GM19395 (cell line): ENCODE data around the gene CHST7.
"Not testable (repeated sequence)": the region's sequence is repeated elsewhere in the genome, so short reads cannot be mapped to it uniquely, and the experiment has no call there.

Experiments
- ATAC-seq: cut with Tn5 transposase; IDR thresholded peaks from one replicate; pipeline ENCODE4 v1.9.1; 2021; ENCODE audit warnings: mild to moderate bottlenecking, moderate library complexity; ENCODE audit not compliant: unreplicated experiment

The CHST7 gene

DNA sequence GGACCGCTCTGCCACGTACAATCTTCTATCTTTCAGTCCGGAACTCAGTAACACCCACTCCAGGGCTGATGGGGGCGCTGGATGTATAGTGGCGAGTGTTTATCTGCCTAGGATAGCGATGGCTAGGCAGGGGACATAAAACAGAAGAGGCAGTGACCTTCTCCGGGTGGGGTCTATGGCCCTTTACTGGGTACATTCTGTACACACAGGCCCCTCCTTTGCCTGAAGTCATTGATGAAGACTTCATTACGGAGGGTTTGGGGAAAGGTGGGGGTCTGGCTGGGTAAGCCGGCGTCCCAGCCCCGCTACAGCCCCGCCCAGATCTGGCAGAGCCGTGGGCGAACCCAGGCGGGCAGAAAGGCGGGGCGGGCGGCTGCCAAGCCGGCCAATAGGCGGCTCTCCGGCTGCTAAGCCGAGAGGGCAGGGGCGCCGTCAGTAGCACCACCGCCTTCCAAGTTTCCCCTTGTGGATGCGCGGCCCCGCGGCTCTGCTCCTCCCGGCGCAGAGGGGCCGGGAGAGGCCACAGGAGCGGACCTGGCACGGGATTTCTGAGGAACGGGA, at the start of gene CHST7:
Gene CHST7, plus strand, starts transcription at position 435 of the 561 bp plus-strand sequence. CDS start 167 bp downstream, outside the sequence.
- peak; percentile 39 for ATAC-seq

DNA sequence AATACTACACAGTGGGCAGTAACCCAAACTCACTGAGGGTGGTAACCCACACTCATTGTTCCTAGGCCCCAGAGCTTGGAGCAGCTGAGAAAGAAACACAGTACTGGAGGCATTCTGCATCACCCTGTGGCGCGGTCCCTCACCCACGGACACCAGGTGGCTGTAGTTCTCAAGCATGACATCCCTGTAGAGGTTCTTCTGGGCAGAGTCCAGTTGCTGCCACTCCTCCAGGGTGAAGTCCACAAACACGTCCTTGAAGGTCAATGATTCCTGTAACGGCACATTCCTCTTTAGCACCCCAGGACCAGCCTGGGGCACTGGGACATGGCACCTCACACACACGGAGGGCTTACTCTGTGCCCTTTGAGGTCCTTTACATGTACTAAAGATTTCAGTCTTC, 44.9 kb upstream of the CHST7 start:
- ATAC-seq = not testable (repeated sequence)

DNA sequence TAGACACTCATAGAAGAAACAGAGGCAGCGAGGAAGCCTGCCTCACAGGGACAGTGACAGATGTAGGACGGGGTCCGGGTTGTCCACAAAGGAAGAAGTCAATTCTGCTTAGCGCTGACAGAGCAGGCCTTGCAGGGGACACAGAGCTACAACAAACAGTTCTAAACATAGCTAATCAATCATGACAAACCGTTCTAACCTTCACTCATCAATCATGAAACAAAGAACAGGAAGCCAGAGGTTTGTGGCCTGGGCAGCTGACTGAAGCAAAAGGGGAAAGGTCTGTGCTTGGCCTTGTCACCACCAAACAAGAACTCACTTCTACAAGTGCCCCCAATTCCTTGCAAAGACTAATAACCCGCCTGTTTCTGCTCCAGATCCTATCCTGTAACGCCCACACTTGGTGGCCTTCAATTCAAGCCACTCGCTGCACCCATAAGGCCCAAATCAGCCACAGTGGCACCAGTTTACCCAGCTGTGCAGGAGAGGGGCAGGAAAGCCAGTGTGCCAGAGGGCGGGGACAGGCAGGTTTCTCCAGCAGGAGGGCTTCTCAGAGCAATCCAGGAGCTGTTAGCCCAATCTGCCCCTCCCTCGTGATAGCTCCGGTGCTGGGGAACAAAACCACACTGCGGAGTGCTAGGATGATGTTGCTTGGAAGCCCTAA, 43.7 kb upstream of the CHST7 start:
- ATAC-seq = not testable (repeated sequence)

DNA sequence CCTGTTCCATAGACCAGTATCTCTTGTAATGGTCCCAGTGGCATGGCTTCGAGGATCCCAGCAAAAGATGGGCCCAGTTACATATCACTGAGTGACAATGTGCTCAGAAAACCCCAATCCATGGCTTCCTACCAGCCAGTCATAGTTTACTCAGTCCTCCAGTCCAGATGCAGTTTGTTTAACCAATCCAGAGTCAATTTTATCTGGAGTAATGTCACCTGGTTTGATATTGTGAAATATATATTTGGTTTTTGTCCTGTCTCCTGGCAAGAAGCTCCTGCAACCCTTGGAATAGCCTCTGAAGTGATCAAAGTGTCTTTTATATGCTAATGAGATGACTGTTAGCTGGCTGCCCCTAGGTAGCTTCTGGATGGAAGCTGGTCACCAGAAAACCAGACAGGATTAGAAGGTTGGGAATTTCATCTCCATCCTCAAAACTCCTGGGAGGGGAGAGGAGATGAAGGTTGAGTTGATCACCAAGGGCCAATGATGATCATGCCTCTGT, 43.1 kb upstream of the CHST7 start:
- ATAC-seq = not testable (repeated sequence)

DNA sequence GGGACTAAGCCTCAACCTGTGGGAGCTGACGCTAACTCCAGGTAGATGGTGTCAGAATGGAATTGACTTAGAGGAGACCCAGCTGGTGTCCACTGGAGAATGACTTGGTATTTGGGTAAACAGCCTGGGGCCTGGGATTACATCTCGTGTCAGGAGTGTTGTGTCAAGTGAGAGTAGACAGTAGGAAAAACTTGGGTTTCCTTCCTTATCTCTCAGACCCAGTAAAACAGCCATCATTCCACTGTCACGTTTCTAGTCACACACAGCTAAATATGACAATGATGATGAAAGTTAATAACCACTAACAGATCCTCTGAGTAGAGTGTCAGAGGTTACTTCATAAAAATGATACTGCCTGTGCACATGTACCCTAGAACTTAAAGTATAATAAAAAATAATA, 42.1 kb upstream of the CHST7 start:
- ATAC-seq = no peak

DNA sequence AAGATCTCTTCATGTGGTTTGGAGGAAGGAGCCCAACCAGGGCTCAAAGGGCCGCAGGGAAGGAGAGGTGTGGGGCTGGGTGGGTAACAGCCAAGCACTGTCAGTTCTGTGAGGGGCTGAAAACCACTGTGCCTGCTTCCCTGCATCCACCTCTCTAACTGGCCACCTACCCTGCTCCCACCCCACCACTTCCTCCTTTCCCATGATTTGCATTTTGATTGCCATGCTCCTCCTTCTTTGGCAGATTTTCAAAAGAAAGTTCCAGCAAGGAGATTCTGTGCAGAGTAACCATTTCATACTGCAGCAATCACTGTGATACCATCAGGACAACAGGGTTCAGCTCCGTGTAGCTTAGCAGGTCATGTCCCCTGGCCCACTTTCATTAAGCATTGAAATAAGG, 30.1 kb upstream of the CHST7 start:
- no peak for ATAC-seq

DNA sequence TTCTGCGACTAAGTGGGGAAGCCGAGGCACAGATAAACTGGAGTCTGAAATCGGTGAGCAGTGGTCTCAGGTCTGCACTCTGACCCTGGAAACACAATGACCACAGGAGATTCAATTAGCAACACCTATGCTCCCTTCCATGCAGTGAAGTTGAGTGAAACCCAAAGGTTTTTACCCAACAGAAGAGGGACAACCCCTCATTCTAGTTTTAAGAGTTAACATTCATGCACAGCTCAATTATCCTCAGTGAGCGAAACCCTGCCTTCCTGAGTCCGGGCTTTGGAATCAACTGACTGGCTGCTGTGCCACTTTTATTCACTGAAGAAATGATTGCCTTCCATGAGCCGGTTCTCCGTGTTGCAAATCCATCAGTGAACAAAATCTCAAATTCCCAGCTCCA, 29.0 kb upstream of the CHST7 start:
- not testable (repeated sequence) for ATAC-seq

GRCh38 chrX:46545111-46546005, 28.2 kb upstream of the CHST7 start, which contains the start of gene ZNF674:
Gene ZNF674, minus strand, starts transcription at chrX:46545421. Its CDS starts 3,334 bp downstream, at chrX:46542087.
- ATAC-seq = peak; percentile 92

DNA sequence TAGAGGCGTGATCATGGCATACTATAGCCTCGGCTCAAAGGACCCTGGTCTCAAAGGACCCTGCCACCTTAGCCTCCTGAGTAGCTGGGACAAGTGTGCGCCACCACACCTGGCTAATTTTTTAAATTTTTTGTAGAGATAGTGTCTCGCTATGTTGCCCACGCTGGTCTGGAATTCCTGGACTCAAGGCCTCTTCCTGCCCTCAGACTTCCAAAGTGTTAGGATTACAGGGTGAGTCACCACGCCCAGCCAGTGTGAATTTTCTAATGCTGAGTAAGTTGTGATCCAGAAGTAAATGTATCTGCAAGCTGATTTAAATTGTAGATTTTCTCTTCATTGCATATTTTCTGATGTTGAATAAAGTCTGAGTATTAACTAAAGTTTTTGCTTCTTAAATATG, 25.7 kb upstream of the CHST7 start:
- ATAC-seq = no peak

GRCh38 chrX:46549914-46550313, 23.7 kb upstream of the CHST7 start:
- no peak for ATAC-seq

DNA sequence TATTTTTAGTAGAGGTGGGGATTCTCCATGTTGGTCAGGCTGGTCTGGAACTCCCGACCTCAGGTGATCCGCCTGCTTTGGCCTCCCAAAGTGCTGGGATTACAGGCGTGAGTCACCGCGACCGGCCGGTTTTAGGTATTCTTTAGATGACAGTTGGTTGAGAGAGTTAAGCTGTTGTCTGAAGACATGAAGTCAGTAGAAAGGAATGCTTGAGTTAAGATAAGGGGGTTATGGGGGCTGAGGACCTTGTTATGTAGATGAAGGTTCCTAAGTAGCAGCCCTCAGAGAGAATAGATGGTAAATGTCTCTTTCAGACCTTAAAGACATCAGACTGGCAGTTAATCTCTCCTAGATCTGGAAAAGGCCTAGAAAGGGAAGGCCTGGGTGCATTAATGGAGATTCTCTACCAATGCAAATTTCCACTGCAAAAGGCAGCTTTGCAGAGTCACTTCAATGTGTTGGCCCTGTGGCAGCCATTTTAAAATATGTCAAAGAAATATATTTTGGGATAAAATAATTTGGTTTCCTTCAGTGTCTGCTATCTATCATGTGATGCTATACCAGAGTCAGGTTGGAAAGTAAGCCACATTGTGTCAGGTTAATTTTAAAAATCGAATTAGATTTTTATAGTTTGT, 22.0 kb upstream of the CHST7 start:
- no peak for ATAC-seq

DNA sequence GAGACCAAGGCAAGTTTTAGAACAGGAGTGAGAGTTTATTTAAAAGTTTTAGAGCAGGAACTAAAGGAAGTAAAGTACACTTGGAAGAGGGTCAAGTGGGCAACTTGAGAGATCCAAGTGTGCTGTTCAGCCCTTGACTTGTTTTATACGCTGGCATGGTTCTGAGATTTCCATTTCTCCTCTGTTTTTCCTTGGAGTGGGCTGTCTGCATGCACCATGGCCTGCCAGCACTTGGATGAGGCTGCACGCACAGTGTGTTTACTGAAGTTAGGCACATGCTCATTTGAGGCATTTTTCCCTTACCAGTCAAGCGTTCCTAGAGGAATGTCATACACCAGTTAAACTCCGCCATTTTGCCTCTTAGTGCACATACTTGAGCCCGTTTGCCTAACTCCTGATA, 19.6 kb upstream of the CHST7 start:
- no peak for ATAC-seq

DNA sequence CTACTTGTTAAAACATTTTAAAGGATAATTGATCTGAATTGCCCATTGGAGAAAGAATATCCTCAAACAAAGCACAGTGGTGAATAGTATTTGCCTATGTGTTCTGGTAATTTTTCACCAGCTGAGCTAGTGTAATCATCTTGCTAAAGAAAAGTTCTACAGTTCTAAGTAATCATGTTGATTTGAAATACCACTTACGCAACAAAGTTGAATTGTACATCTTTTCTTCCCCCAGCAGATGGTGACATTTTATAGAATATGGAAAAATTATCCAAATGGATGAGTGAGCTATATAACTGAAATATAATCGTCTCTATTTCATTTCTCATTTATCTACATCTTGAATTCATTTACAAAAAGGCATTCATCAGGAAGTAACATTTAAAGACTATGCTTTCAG, 18.6 kb upstream of the CHST7 start:
- no peak for ATAC-seq

- no peak for ATAC-seq
These were observed 14.5 kb upstream of the CHST7 start for GRCh38 chrX:46559062-46559461.

- ATAC-seq = peak; percentile 99
These were observed 11.5 kb upstream of the CHST7 start for GRCh38 chrX:46561824-46562657.

DNA sequence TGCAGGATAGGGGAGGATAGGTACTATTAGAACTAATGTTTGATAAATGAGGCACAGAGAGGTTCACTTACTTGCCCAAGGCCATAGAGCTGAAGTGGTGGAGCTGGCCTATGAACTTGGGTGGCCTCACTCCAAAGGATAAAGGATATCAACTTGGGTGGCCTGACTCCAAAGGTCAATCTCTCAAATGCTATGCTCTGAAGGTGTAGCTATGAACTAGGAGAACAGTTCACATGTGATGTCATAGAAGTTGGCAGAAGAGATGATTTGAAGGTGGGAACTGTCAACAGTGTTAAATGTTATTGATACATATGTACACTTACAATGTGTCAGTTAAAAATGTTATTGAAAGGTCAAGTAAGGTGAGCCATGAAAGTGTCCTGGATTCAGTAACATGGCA, 6.2 kb upstream of the CHST7 start:
- ATAC-seq = no peak

- ATAC-seq = no peak
These were observed 3.9 kb upstream of the CHST7 start for GRCh38 chrX:46569621-46570020.

- ATAC-seq = no peak
These were observed 1.9 kb upstream of the CHST7 start for GRCh38 chrX:46571423-46572339.

DNA sequence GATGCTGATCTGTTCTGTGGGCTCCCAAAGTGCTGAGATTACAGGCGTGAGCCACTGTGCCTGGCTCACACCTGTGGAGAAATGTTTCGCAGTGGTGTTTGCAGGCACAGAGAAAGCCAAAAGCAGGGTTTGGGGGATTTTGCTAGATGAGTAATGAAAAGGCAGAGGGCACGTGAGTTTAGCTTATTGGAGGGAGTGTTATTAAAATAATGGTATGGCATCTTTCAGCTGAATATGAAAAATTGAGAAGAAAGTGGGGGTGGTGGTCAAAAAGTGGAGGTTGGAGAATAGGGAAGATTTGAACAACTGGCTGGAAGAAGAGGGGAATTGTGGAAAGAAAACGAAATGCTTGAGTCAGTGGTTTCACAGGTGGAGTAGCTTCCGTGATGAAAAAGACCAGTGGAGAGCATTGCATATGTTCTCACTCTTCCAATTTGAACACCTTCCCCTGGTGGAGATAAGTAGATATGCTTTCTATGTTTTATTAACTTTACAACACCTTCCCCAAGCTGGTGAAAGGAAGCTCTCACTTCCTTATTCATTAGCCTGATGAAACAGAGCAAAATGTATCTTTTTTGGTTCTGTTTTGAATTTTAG, 1.1 kb upstream of the CHST7 start:
- ATAC-seq = peak; percentile 59
